Skeletal muscle tissue (tissue), 4 donors: ENCODE data around the gene PLXNA3. TPM values are rescaled to one million over a fixed set of nuclear protein-coding genes. Genes with fewer than 3 reads are reported as not detected.

Experiments
- H3K27ac ChIP-seq: one replicate; pipeline ENCODE4 v1.7.0; 2013; ENCODE audit warnings: mild to moderate bottlenecking, low read depth, low read length, inconsistent platforms
- H3K27me3 ChIP-seq, 3 donors: one replicate each; pipeline ENCODE4 v1.7.0; 2013; ENCODE audit warnings: low read length in 3 of 3; ENCODE audit not compliant: control insufficient read depth in 3 of 3, insufficient read depth in 3 of 3
- H3K36me3 ChIP-seq, 3 donors: one replicate each; pipeline ENCODE4 v1.7.0; 2013; ENCODE audit warnings: low read length in 3 of 3; ENCODE audit not compliant: control insufficient read depth in 3 of 3, insufficient read depth in 3 of 3
- H3K4me1 ChIP-seq, 3 donors: one replicate each; pipeline ENCODE4 v1.7.0; 2013; ENCODE audit warnings: low read length in 3 of 3, mild to moderate bottlenecking in 3 of 3; ENCODE audit not compliant: control insufficient read depth in 3 of 3, insufficient read depth in 3 of 3
- H3K4me3 ChIP-seq, 3 donors: one replicate each; pipeline ENCODE4 v1.7.0; 2013; ENCODE audit warnings: low read length in 3 of 3
- H3K9ac ChIP-seq, 3 donors: one replicate each; pipeline ENCODE4 v1.7.0; 2013; ENCODE audit warnings: low read length in 3 of 3, mild to moderate bottlenecking in 3 of 3, moderate library complexity in 2 of 3, low read depth in 1 of 3
- H3K9me3 ChIP-seq, 3 donors: one replicate each; pipeline ENCODE4 v1.7.0; 2013; ENCODE audit warnings: low read length in 3 of 3; ENCODE audit not compliant: control insufficient read depth in 3 of 3
- total RNA-seq: library from RNA; depleted of rRNA; stranded (reverse); fragments of >200 nt; gene quantifications from one replicate; pipeline ENCODE4 v1.2.3, GENCODE V29; 2014
- donor health status: Osteomylitis.

The PLXNA3 gene
- total RNA-seq, 1 donor from 2014 or later = 9.9 TPM

DNA sequence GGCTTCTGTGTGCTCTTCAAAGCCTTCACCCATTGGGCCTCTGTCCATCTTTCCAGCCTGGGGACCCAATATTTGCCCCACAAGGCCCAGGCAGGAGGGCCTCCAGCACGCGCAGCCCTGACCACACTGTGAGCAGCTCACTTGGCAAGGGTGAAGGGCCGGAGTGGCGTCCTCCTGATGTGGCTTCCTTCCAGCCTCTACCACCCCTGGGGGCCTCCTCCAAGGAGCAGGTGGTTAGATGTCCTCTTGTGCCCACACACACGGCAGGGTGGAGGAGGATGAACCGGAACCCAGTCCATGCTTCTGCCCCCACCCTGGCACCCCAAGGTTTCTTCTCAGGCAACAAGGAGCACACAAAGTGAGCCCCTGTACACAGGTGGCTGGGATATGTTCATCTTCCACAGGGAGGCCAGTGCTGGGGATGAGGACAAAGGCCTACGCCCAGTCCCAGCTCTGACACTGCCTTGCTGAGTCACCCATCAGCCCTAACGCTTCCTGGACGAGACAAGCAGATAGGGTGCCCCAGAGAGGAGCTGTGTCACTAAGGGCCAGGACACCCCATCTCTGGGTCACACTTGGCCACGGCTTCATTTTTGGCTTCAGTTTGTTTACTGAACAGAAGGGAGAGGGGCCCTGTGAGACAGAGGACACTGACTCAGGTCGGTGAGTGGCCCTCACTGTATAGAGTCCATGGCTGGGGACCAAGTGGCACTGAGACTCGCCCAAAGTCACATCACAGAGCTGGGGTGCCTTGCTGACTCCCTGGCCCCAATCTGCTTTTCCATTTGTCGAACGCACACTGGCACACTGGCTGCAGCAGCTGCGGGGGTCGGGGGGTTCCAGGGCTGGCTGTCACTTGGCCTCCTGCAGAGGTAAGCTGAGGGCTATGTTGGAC is 26.4 kb downstream of the PLXNA3 start:
- no peaks in the 10 kb centered on the region for H3K9me3 ChIP-seq
- peak overlapping the region in 2 of 3 donors; percentile 65 to 87 for H3K9ac ChIP-seq
- H3K4me3 ChIP-seq = peak overlapping the region in 2 of 3 donors; percentile 29 to 36
- peaks cover 14 to 46% (median 29%) of the 10 kb centered on the region in 3 donors for H3K4me1 ChIP-seq
- no peaks in the 10 kb centered on the region for H3K27me3 ChIP-seq
- peak overlapping the region; percentile 66 for H3K27ac ChIP-seq
- H3K36me3 ChIP-seq = peaks cover 8 to 14% (median 8%) of the 10 kb centered on the region in 3 donors

DNA sequence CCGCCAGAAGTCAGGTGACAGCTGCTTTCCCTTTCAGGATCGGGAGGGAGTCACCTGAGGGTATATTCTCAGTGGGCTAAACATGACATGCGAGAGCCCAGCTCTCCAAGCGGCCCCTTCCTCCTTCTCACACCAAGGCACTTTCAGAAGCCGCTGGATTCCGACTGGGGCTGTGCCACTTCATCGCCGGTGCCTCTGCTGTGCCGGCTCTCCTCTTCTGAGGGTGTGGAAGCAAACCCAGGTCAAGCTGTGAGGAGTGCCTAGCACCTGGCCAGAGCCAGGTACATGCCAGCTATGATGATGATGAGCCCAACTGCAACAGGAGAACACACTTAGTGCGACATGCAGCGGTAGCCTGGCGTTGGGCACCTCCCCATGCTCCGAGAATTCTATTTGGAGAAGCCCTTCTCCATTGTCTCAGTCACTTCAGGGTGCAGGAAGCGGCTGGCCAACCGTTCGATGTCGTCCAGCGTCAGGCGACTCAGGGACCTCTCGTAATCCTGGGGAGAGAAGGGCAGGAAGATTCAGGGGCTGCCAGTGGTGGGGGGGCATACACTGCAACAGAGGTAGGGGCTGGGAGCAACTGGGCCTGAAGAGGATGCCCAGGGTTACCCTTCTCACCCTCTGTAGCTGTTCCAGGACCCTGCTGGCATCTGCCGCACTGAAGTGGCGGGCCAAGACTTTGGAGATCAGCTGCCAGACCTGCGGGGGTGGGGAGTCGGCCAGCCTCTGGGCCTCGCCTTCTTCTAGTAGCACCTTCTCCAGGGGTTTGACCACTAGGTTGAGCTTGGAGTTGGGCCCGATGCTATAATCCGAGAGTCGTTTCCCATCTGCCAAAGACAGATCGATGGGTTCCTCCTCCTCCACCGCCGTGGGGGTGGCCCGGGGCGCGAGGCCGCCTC is 27.3 kb downstream of the PLXNA3 start:
- Histone ChIP-seq H3K9ac (peak overlapping the region; percentile 65 to 87 (median 74)), H3K27me3 (no peaks in the 10 kb centered on the region), H3K9me3 (no peaks in the 10 kb centered on the region), H3K27ac (peak overlapping the region; percentile 66), H3K4me3 (peak overlapping the region; percentile 48 to 70 (median 69)), H3K4me1 (peaks cover 17 to 50% (median 34%) of the 10 kb centered on the region in 3 donors), H3K36me3 (peaks cover 8 to 14% (median 8%) of the 10 kb centered on the region in 3 donors)

GRCh38 chrX:154486052-154486395 is 27.9 kb downstream of the PLXNA3 start:
- peak overlapping the region; percentile 38 to 70 (median 69) for H3K4me3 ChIP-seq
- peaks cover 17 to 50% (median 34%) of the 10 kb centered on the region in 3 donors for H3K4me1 ChIP-seq
- H3K36me3 ChIP-seq = peaks cover 8 to 14% (median 8%) of the 10 kb centered on the region in 3 donors
- no peaks in the 10 kb centered on the region for H3K27me3 ChIP-seq
- peak overlapping the region; percentile 65 to 87 (median 74) for H3K9ac ChIP-seq
- H3K9me3 ChIP-seq = no peaks in the 10 kb centered on the region
- peak overlapping the region; percentile 66 for H3K27ac ChIP-seq

GRCh38 chrX:154486396-154487207 is 28.5 kb downstream of the PLXNA3 start, which contains the start of gene UBL4A:
TSS of gene UBL4A (minus strand) at chrX:154486615. CDS start at chrX:154486584, 31 bp downstream.
- Histone ChIP-seq H3K9ac (peak within 1 kb of the TSS; percentile 71 to 87 (median 74)), H3K36me3 (peaks cover 8 to 14% (median 8%) of the 10 kb centered on the region in 3 donors), H3K4me3 (peak within 1 kb of the TSS; percentile 48 to 70 (median 69)), H3K4me1 (peaks cover 17 to 50% (median 34%) of the 10 kb centered on the region in 3 donors), H3K27me3 (no peaks in the 10 kb centered on the region), H3K27ac (peak within 1 kb of the TSS; percentile 66), H3K9me3 (no peaks in the 10 kb centered on the region)

GRCh38 chrX:154487518-154488290 is 29.6 kb downstream of the PLXNA3 start:
- H3K9ac ChIP-seq = no peak overlapping the region
- H3K4me1 ChIP-seq = peaks cover 17 to 45% (median 34%) of the 10 kb centered on the region in 3 donors
- H3K9me3 ChIP-seq = no peaks in the 10 kb centered on the region
- no peaks in the 10 kb centered on the region for H3K27me3 ChIP-seq
- peaks cover 8 to 14% (median 8%) of the 10 kb centered on the region in 3 donors for H3K36me3 ChIP-seq
- no peak overlapping the region for H3K4me3 ChIP-seq
- no peak overlapping the region for H3K27ac ChIP-seq

DNA sequence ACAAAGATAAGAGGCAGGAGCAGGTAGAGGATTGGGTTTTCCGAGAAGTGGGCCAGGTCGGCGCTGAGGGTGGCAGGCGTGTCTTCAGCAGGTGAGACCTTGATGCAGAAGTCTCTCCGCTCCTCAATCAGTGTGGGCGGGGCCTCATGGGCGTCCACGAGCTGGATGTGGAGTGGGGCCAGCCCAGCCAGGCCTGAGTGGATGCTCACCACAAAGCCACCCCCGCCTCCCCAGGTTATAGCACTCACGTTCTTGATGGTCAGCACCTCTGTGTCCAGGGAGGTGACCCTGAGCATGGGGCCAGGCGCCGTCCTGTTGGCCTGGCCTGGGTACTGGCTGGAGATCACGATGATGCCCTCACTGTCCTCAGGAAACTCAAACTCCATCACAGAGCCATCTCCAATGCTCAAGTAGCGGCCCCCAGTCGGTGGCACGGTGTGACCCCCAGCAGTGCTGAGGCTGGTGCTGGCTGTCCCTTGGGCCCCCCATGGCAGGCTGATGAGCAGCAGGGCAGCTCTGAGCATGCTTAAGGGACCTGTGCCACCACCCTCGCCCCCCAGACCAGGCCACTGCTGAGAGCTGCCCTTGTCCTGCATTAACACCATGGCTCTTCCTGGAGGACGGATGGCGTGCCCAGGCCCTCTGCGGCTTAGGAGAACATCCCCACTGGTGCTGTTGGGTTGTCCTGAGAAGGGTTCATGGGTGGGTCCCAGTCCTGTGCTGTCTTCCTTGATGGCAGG is 30.4 kb downstream of the PLXNA3 start:
- Histone ChIP-seq H3K9ac (peak overlapping the region in 1 of 3 donors; percentile 82), H3K4me3 (no peak overlapping the region), H3K27me3 (no peaks in the 10 kb centered on the region), H3K27ac (no peak overlapping the region), H3K9me3 (no peaks in the 10 kb centered on the region), H3K4me1 (peaks cover 17 to 42% (median 36%) of the 10 kb centered on the region in 3 donors), H3K36me3 (peaks cover 8 to 13% (median 8%) of the 10 kb centered on the region in 3 donors)

GRCh38 chrX:154489182-154489581 is 31.1 kb downstream of the PLXNA3 start:
- Histone ChIP-seq H3K27ac (peak overlapping the region; percentile 92), H3K27me3 (no peaks in the 10 kb centered on the region), H3K4me1 (peaks cover 17 to 35% (median 30%) of the 10 kb centered on the region in 3 donors), H3K36me3 (peaks cover 8 to 10% (median 8%) of the 10 kb centered on the region in 3 donors), H3K9me3 (no peaks in the 10 kb centered on the region), H3K4me3 (peak overlapping the region; percentile 70 to 73 (median 73)), H3K9ac (peak overlapping the region; percentile 80 to 88 (median 82))

DNA sequence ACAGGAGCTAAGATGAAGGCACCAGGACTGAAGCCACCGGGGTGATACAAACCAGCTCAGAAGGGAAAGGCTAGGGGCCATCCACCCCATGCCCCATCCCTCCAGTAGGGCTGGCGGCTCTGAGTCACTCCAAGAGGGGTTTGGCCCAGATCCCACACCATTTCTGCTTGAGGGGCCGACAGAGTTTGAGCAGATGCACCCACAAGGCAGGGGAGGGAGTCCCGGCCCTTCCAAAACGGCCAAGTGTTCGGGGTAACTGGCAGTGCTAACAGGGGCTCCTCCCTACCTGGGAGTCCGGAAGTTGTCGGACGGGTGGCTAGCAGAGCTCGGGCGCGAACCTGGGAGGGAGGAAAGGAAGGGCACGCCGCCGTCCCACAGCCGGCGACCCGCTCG is 31.9 kb downstream of the PLXNA3 start:
- Histone ChIP-seq H3K27ac (peak overlapping the region; percentile 92), H3K36me3 (peaks cover 3 to 5% (median 4%) of the 10 kb centered on the region in 3 donors), H3K9me3 (no peaks in the 10 kb centered on the region), H3K4me3 (peak overlapping the region; percentile 70 to 73 (median 73)), H3K4me1 (peaks cover 13 to 27% (median 22%) of the 10 kb centered on the region in 3 donors), H3K27me3 (no peaks in the 10 kb centered on the region), H3K9ac (peak overlapping the region; percentile 80 to 88 (median 82))
